ENCODE measurements around the gene ROBO2.

ROBO2 gene

GRCh38 chr3:77411334-77411733, 371.4 kb downstream of the ROBO2 start:
- DNase-seq (ENCODE audit: low read depth in 2 of 2), result no peak

- peak; percentile 69 to 78 for DNase-seq (ENCODE audit: low read depth in 2 of 2)
Observed at GRCh38 chr3:77412021-77412438, 372.1 kb downstream of the ROBO2 start.

- no peak for DNase-seq (ENCODE audit: low read depth in 2 of 2)
Observed at GRCh38 chr3:77412584-77412983, 372.7 kb downstream of the ROBO2 start.

GRCh38 chr3:77414881-77415280, 375.0 kb downstream of the ROBO2 start:
- DNase-seq (ENCODE audit: low read depth in 2 of 2), result peak; percentile 46 to 47

GRCh38 chr3:77420336-77420735, 380.4 kb downstream of the ROBO2 start:
- DNase-seq (ENCODE audit: low read depth in 2 of 2), result no peak

GRCh38 chr3:77421916-77422315, 382.0 kb downstream of the ROBO2 start:
- no peak for DNase-seq (ENCODE audit: low read depth in 2 of 2)

GRCh38 chr3:77426531-77426930, 386.6 kb downstream of the ROBO2 start:
- no peak for DNase-seq (ENCODE audit: low read depth in 2 of 2)

- DNase-seq (ENCODE audit: low read depth in 2 of 2), result no peak
Observed at GRCh38 chr3:77427528-77427927, 387.6 kb downstream of the ROBO2 start.

- DNase-seq (ENCODE audit: low read depth in 2 of 2), result no peak
Observed at GRCh38 chr3:77436908-77437307, 397.0 kb downstream of the ROBO2 start.

- no peak for DNase-seq (ENCODE audit: low read depth in 2 of 2)
Observed at GRCh38 chr3:77446084-77446483, 406.2 kb downstream of the ROBO2 start.

- no peak for DNase-seq (ENCODE audit: low read depth in 2 of 2)
Observed at GRCh38 chr3:77446761-77447160, 406.9 kb downstream of the ROBO2 start.

GRCh38 chr3:77449459-77450350, 409.8 kb downstream of the ROBO2 start:
- peak in 1 of 2 experiments; percentile 21 for DNase-seq (ENCODE audit: low read depth in 2 of 2)

- DNase-seq (ENCODE audit: low read depth in 2 of 2), result no peak
Observed at GRCh38 chr3:77456431-77456830, 416.5 kb downstream of the ROBO2 start.

GRCh38 chr3:77456906-77457305, 417.0 kb downstream of the ROBO2 start:
- no peak for DNase-seq (ENCODE audit: low read depth in 2 of 2)

- no peak for DNase-seq (ENCODE audit: low read depth in 2 of 2)
Observed at GRCh38 chr3:77459926-77460325, 420.0 kb downstream of the ROBO2 start.

- peak; percentile 76 to 77 for DNase-seq (ENCODE audit: low read depth in 2 of 2)
Observed at GRCh38 chr3:77460326-77460725, 420.4 kb downstream of the ROBO2 start.

GRCh38 chr3:77462951-77463350, 423.1 kb downstream of the ROBO2 start:
- no peak for DNase-seq (ENCODE audit: low read depth in 2 of 2)

GRCh38 chr3:77464111-77464688, 424.3 kb downstream of the ROBO2 start:
- no peak for DNase-seq (ENCODE audit: low read depth in 2 of 2)

- no peak for DNase-seq (ENCODE audit: low read depth in 2 of 2)
Observed at GRCh38 chr3:77466562-77467115, 426.7 kb downstream of the ROBO2 start.

GRCh38 chr3:77467702-77468625, 428.1 kb downstream of the ROBO2 start:
- peak in 1 of 2 experiments; percentile 28 for DNase-seq (ENCODE audit: low read depth in 2 of 2)

- no peak for DNase-seq (ENCODE audit: low read depth in 2 of 2)
Observed at GRCh38 chr3:77468626-77469020, 428.7 kb downstream of the ROBO2 start.

GRCh38 chr3:77475507-77475906, 435.6 kb downstream of the ROBO2 start:
- no peak for DNase-seq (ENCODE audit: low read depth in 2 of 2)
